BJ (cell line): ENCODE results near the gene ADRB2. TPM values are rescaled to one million over a fixed set of nuclear protein-coding genes. Genes with fewer than 3 reads are reported as not detected.

ENCODE experiments used
- CTCF ChIA-PET: fragments of 350-600 bp; formaldehyde crosslinking; extraction: SDS; loops from one replicate; lab custom pipeline; 2021; ENCODE audit warnings: antibody characterized with exemption, inconsistent platforms; lab: Yijun Ruan, JAX
- POLR2A ChIA-PET: fragments of 300-600 bp; sonication (Branson Sonifier 250); formaldehyde crosslinking; extraction: SDS; loops from one replicate; lab custom pipeline; 2021; ENCODE audit warnings: antibody characterized with exemption; lab: Charles Lee
- DNase-seq: peaks from one replicate; pipeline ENCODE4 v3.0.0-alpha.2; 2011; ENCODE audit warnings: low read depth
- H3K27me3 ChIP-seq: 2 replicates; pipeline ENCODE4 v1.6.0; 2011; ENCODE audit warnings: low read length; ENCODE audit not compliant: control insufficient read depth, insufficient read depth
- H3K36me3 ChIP-seq: 2 replicates; pipeline ENCODE4 v1.5.1; 2011; ENCODE audit warnings: low read length; ENCODE audit not compliant: control insufficient read depth, insufficient read depth
- H3K4me3 ChIP-seq: 2 replicates; pipeline ENCODE4 v1.5.1; 2011; ENCODE audit warnings: low read depth, mild to moderate bottlenecking, control low read depth, low read length
- CTCF ChIP-seq: IDR thresholded peaks from 2 replicates; pipeline ENCODE4 v1.5.1; 2011; ENCODE audit warnings: low read depth, mild to moderate bottlenecking, control low read depth, inconsistent platforms, low read length, moderate library complexity; ENCODE audit not compliant: insufficient read depth
- polyA plus RNA-seq: library from polyadenylated mRNA; depleted of rRNA; stranded (reverse); fragments of >200 nt; gene quantifications from 2 replicates; pipeline ENCODE4 v1.2.3, GENCODE V29; 2011

The ADRB2 gene
- polyA plus RNA-seq, 1 experiment = 0.64 TPM

- no peak for TF ChIP-seq CTCF
- no peaks in the 10 kb centered on the region for H3K27me3 ChIP-seq
- ChIA-PET CTCF (interaction anchor here (1.3 kb wide), 1 partner anchor 24 kb away, joined by 3 read pairs; no protein-coding TSS in a partner anchor), POLR2A (no interaction called here)
- no peaks in the 10 kb centered on the region for H3K36me3 ChIP-seq
- H3K4me3 ChIP-seq = no peak overlapping the region
- no peak for DNase-seq
Measured at GRCh38 chr5:148804393-148804792, 22.0 kb upstream of the ADRB2 start.

- ChIA-PET POLR2A (no interaction called here), CTCF (interaction anchor here (0.6 to 1.6 kb wide), 4 partner anchors 15 to 153 kb away, joined by 3 to 9 read pairs (median 3); no protein-coding TSS in a partner anchor)
- TF ChIP-seq CTCF = no peak
- Histone ChIP-seq H3K4me3 (no peak overlapping the region), H3K36me3 (no peaks in the 10 kb centered on the region), H3K27me3 (no peaks in the 10 kb centered on the region)
- DNase-seq = no peak
Measured at GRCh38 chr5:148805326-148806290, 20.8 kb upstream of the ADRB2 start.

GRCh38 chr5:148806520-148806931 is 19.9 kb upstream of the ADRB2 start:
- Histone ChIP-seq H3K4me3 (no peak overlapping the region), H3K27me3 (no peaks in the 10 kb centered on the region), H3K36me3 (no peaks in the 10 kb centered on the region)
- ChIA-PET CTCF (interaction anchor here (0.9 to 1.6 kb wide), 3 partner anchors 14 to 151 kb away, joined by 3 to 9 read pairs (median 3); no protein-coding TSS in a partner anchor), POLR2A (no interaction called here)
- DNase-seq = no peak
- TF ChIP-seq CTCF = no peak

DNA sequence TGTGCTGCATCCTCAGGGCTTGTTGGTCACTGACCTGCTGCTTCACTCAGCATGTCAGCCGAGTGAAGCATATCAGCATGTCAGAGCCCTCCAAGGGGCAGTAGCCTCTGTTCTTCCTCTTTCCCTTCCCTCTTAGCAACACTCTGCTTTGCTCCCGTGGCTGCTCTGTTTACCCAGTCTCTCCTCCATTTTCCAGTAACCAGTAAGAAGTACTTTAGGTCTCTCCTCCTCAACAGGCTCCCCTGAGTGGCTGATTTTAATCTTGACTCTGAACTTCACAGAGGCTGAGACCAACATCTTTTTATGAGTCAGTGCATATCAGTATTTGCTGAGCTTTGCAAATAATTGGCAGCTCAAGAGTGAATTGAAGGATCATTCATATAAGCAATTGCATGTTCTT is 18.6 kb upstream of the ADRB2 start:
- ChIA-PET POLR2A (interaction anchor here (0.6 kb wide), 1 partner anchor 580 kb away, joined by 11 read pairs; no protein-coding TSS in a partner anchor), CTCF (interaction anchor here (1.2 to 1.7 kb wide), 2 partner anchors 13 to 14 kb away, joined by 4 read pairs; no protein-coding TSS in a partner anchor)
- DNase-seq = no peak
- no peak for TF ChIP-seq CTCF
- no peaks in the 10 kb centered on the region for H3K36me3 ChIP-seq
- H3K27me3 ChIP-seq = no peaks in the 10 kb centered on the region
- H3K4me3 ChIP-seq = no peak overlapping the region

DNA sequence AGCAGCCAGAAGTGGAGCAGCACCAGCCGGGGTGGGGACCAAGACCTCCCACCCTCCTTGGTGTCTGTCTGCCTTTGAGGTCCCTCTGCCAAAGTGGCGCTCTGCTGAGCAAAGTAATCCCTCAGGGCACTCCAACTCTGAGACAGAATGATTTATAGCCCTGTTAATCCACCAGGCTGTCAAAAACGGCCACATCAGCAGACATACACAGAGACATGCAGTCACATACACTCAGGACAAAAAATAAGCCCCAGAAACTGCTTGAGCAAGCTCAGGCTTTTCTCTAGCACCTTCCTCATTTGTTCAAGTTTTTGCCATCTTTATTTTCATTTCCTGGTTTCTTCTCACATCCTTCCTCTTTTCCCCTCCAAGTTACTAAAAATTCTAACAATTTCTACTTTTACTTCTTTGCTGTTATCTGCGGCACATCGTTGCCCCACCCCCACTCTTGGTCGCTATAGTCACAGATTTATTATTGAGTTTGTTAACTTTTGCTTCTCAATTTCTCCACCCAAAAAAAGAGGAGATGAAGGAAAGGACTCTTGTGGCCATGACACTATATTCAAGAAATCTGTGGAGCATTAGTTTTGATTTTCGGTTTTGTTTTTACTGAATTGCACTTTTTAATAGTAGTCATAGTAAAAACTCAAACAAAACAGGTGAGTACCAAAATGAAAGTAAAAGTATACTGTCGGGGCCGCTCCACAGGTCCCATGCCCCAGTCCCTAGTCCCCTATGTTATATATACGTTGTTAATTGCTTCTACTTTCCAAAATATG is 17.4 kb upstream of the ADRB2 start:
- no peak for DNase-seq
- no peak for TF ChIP-seq CTCF
- CTCF ChIA-PET = interaction anchor here (1.2 to 1.7 kb wide), 2 partner anchors 12 to 15 kb away, joined by 4 read pairs; no protein-coding TSS in a partner anchor
- POLR2A ChIA-PET = no interaction called here
- H3K4me3 ChIP-seq = no peak overlapping the region
- no peaks in the 10 kb centered on the region for H3K36me3 ChIP-seq
- H3K27me3 ChIP-seq = no peaks in the 10 kb centered on the region
